ENCODE data around the gene ADAMTS2.

Gene ADAMTS2

DNA sequence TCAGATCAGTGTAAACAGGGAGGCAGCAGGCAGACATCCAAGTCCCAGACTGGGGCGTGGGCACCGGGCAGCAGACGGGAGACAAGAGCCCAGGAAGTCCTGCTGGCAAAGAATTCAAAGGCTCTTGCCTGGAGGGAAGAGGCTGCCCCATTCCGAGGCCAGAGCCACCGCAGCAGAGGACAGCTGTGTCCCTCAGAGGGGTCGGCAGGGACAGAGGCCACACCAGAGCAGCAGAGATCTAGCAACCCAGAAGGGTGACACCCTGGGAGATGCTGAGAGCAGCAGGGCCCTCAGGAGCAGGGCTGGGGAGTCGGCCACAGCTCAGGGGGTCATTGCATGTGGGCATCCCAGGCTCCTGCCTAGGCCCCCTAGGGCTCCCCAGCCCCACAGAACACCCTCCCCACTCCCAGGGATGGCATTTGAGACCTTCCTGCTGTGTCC is 29.1 kb downstream of the ADAMTS2 start:
- TF ChIP-seq, protein P1, sequence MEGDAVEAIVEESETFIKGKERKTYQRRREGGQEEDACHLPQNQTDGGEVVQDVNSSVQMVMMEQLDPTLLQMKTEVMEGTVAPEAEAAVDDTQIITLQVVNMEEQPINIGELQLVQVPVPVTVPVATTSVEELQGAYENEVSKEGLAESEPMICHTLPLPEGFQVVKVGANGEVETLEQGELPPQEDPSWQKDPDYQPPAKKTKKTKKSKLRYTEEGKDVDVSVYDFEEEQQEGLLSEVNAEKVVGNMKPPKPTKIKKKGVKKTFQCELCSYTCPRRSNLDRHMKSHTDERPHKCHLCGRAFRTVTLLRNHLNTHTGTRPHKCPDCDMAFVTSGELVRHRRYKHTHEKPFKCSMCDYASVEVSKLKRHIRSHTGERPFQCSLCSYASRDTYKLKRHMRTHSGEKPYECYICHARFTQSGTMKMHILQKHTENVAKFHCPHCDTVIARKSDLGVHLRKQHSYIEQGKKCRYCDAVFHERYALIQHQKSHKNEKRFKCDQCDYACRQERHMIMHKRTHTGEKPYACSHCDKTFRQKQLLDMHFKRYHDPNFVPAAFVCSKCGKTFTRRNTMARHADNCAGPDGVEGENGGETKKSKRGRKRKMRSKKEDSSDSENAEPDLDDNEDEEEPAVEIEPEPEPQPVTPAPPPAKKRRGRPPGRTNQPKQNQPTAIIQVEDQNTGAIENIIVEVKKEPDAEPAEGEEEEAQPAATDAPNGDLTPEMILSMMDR (conservative IDR thresholded peaks at IDR 0.05) = no peak
- H3K27ac ChIP-seq = no peak overlapping the region

DNA sequence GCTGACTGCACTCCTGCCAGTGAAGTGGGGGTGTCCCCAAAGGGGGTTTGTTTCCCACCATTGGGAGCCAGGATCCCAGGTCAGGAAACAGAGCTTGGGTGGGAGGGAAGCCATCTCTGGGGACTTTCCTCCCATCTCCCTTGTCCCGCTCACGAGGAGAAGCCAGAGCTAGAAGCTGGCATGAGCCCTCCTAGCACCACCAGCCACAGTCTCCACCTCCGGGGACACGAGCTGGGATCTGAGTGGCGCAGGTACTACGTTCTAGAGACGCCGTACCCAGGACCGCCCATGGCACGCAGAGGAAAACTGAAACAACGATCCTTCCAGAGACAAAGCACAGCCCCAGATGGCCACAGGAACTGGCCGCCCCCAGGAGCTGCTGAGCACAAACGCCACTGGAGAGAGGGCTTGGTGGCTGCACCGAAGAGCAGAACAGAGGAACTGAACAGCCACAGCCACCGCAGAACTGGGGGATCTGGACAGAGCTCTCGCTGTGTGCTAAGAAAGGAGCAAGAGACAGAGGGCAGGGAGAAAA is 29.8 kb downstream of the ADAMTS2 start:
- no peak overlapping the region for H3K27ac ChIP-seq

DNA sequence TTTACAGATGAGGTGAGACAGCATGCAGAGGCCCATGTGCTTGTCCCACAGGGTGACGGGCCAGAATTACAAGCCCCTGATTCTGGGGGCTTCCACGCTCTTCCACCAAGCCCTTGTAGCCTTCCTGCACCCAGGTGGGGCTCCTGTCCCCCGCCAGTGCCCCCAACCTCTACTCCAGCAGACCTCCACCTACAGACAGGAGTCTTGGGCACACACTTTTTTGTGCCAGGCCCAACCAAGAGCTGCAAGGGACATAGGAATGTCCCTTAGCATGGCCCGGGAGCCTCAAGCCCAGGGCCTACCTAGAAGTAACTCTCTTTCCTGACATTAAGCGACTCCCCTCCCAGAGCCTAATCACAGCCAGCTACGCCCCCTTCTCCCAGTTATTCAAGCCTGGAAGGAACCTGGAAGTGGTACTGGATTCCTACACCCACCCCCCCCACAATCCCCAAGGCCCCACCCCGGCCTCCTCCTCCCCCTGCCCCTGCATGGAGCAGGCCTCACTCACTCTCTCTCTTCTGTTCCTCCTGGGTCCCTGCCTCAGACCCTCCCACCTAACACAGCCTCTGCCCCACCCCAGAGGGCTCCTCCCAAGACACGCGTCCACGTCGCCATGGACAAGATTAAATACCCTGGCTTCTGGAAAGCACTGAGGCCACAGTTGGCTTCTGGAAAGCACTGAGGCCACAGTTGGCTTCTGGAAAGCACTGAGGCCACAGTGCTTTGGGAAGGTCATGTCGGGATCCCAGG is 30.5 kb downstream of the ADAMTS2 start:
- H3K27ac ChIP-seq = peak overlapping the region; percentile 28; the same call in 1 of the 2 replicates
- TF ChIP-seq, protein P1 (conservative IDR thresholded peaks at IDR 0.05) = no peak

More for the DNA sequence above, 29.8 kb downstream of the ADAMTS2 start:
- TF ChIP-seq, protein P1 (conservative IDR thresholded peaks at IDR 0.05) = no peak

DNA sequence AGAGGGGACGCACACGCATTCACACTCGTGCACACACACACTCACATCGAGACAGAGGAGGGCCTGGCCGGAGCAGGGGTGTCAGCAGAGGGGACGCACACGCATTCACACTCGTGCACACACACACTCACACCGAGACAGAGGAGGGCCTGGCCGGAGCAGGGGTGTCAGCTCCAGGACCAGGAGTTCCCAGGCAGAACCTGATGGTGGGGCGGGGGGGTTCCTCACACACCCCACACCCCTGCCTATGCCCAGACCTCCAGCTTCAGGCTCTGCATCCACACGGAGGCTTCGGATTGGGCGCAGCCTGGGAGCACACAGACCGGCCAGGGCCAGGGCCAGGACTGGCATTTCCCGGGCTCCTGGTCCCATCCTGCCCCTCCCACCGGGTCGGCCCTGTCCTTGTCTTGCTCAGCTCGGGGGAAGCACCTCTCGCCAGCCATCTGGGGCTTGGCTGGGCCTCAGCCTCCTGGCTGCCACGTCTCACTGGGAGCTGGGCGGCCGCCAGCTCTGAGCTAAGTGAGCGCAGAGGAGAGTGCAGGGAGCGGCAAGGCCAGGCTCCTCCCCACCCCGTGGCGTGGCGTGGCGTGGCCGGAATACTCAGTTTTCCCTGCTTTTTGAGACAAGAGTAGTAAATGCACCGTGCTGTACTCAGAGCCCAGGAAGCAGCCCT is 31.3 kb downstream of the ADAMTS2 start:
- TF ChIP-seq, protein P1 (conservative IDR thresholded peaks at IDR 0.05) = no peak

DNA sequence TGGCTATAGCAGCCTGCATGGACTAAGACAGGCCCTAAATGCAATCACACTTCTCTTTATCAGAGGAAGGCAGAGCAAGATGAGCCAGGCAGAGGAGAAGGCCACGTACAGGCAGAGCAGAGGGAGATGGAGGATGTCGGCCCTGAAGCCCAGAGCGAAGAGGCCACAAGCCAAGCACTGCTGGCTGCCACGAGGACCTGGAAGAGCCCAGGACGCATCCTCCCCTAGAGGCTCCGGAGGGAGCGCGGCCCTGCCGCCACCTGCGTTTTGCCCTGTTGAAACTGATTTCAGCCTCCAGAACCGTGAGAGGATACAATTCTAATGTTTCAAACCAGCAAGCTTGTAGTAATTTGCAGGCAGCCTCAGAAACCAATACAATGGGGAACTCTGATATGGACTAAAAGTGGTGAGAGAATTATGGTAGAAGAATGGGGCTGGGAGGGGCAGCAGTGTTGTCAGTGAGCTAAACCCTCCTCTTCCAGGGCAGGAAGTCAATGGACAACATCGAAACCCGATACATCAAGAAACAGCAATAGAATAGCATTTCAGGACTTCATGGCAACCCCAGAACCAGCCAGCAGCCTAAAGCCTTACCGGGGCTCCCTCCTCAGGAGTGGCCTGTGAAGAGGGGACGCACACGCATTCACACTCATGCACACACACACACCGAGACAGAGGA is 32.6 kb downstream of the ADAMTS2 start:
- TF ChIP-seq, protein P1 (conservative IDR thresholded peaks at IDR 0.05) = no peak
- no peak overlapping the region for H3K27ac ChIP-seq

More for the DNA sequence above, 31.3 kb downstream of the ADAMTS2 start:
- peak overlapping the region; percentile 28; the same call in 1 of the 2 replicates for H3K27ac ChIP-seq

DNA sequence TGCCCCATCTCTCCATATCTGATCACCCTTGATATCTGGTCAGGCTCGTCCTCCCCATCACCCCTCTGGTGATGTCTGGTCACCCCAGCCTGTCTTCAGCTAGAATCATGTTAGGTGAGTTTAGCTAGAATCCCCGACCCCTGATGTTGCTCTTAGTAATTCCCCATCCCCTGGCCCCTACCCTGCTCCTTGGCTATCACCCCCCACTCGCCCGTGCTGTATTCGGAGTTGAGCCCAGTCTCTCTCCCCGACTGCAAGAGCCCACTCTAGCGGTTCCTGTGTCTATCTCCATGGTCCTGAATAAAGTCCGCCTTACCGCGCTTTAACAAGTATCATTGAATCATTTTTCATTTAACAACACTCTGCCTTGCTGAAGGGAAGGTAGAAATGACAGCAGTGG is 33.7 kb downstream of the ADAMTS2 start:
- TF ChIP-seq, protein P1 (conservative IDR thresholded peaks at IDR 0.05) = no peak
- H3K27ac ChIP-seq = no peak overlapping the region

DNA sequence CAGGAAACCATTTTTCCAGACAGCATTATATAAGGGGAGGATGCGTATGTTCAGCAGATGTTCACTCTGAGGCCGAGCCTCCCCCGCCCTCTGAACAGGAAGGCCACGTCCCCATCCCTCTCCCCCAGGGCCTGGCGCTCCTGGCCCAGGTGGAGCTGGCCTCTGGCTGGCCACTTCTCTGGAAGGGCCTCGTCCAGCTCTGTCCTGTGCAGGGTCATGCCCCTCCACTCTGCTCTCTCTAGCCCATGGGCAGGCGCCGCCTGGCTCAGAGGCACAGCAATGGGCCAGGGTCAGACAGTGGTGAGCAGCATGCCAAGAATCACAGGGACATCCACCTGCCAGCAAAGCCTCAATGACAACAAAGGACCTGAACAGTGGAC is 34.2 kb downstream of the ADAMTS2 start:
- TF ChIP-seq, protein P1 (conservative IDR thresholded peaks at IDR 0.05) = no peak
- no peak overlapping the region for H3K27ac ChIP-seq

Data from VCaP (cell line).